Neural progenitor cell (in vitro differentiated cells): Measurements from ENCODE around the gene GTPBP1.

Experiments
- CTCF ChIP-seq: fragments of 200-600 bp; sonication (generic); IDR thresholded peaks from 2 replicates; pipeline ENCODE4 v1.5.1; 2017; ENCODE audit warnings: antibody characterized with exemption, mild to moderate bottlenecking
- EZH2 ChIP-seq: fragments of 200-600 bp; sonication (generic); IDR thresholded peaks from 2 replicates; pipeline ENCODE4 v1.6.1; 2017; ENCODE audit warnings: antibody characterized with exemption, mild to moderate bottlenecking, moderate library complexity
- EZH2phosphoT487 ChIP-seq: fragments of 200-600 bp; sonication (generic); IDR thresholded peaks from 2 replicates; pipeline ENCODE4 v1.6.1; 2017; ENCODE audit warnings: antibody characterized with exemption

DNA sequence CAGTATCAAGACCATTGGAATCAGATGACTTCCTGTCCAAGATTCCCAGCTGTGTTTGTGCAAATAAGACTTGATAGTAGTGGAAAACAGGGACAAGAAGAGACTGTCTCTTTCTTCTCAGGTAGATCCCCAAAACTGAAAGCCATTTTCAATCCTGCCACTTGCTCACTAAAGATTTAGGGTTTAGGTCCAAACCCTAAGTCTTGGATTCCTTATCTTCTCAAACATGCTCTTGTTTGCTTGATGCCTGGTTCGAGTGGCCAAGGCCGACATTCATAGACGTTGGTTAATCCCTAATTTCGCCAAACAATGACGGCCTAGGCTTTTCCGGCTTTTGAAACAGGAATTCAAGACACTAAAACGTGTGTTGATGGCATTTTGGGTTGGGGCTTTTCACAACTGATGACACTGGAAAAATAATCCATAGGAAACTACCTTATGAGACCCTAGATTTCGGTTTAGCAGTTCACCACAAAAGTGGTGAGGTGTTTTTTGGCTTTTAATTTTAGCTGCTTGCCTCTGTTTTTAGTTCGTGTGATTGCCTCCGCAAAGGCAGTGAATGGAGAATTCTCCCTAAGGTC lies 1.0 kb upstream of the GTPBP1 start:
- no peak for TF ChIP-seq CTCF
- no peak for TF ChIP-seq EZH2phosphoT487
- TF ChIP-seq EZH2: no peak
